MM.1S (cell line): ENCODE data around the gene FGD6.

Source experiments
- CTCF ChIP-seq: fragments of 300-600 bp; sonication (generic); IDR thresholded peaks from 2 replicates; pipeline ENCODE4 v1.5.1; 2016; ENCODE audit warnings: antibody characterized with exemption, low read length, mixed read lengths
- EZH2 ChIP-seq: fragments of 300-600 bp; sonication (generic); optimal IDR thresholded peaks from 2 replicates; pipeline ENCODE3; 2017; ENCODE audit warnings: low read depth, mild to moderate bottlenecking, antibody characterized with exemption, low read length, mixed read lengths

- no peak for TF ChIP-seq CTCF
- no peak for TF ChIP-seq EZH2
Observed at GRCh38 chr12:95257541-95257940, 40.3 kb upstream of the FGD6 start.
